WTC11 (cell line): ENCODE results near the gene RFWD3. TPM values are rescaled to one million over a fixed set of nuclear protein-coding genes. Genes with fewer than 3 reads are reported as not detected.

Experiments used
- ATAC-seq: fragments of 200-7000 bp; cut with Tn5 transposase; 2 replicates; pipeline ENCODE4 v1.10.0; 2021; ENCODE audit warnings: mild to moderate bottlenecking, moderate library complexity
- CTCF ChIA-PET: fragments of 300-600 bp; sonication (Branson Sonifier 250); formaldehyde crosslinking; loops from one replicate; lab custom pipeline; 2021; ENCODE audit warnings: antibody characterized with exemption; lab: Charles Lee
- POLR2A ChIA-PET: fragments of 350-600 bp; sonication (Branson Sonifier 250); formaldehyde crosslinking; loops from one replicate; lab custom pipeline; 2021; ENCODE audit warnings: antibody characterized with exemption; lab: Charles Lee
- DNase-seq: peaks from one replicate; pipeline ENCODE4 v3.0.0; 2021; ENCODE audit warnings: low spot score
- H3K27ac Mint-ChIP-seq: 2 replicates; pipeline ENCODE4 v1.8.0; 2021; ENCODE audit warnings: mixed read lengths
- H3K27me3 Mint-ChIP-seq: 2 replicates; pipeline ENCODE4 v1.8.0; 2021; ENCODE audit warnings: low read depth, mild to moderate bottlenecking, moderate library complexity, mixed read lengths
- H3K36me3 Mint-ChIP-seq: 2 replicates; pipeline ENCODE4 v1.8.0; 2021; ENCODE audit warnings: mixed read lengths
- H3K4me1 Mint-ChIP-seq: 2 replicates; pipeline ENCODE4 v1.8.0; 2022; ENCODE audit warnings: mixed read lengths
- H3K4me3 Mint-ChIP-seq: 2 replicates; pipeline ENCODE4 v1.8.0; 2021; ENCODE audit warnings: mild to moderate bottlenecking, moderate library complexity, mixed read lengths
- H3K9me3 Mint-ChIP-seq: 2 replicates; pipeline ENCODE4 v1.8.0; 2021; ENCODE audit warnings: mixed read lengths
- ATF3 ChIP-seq: sonication (generic); formaldehyde crosslinking; conservative IDR thresholded peaks from 2 replicates; pipeline ENCODE4 v1.8.1; 2022; ENCODE audit warnings: mild to moderate bottlenecking, missing genetic modification reagents
- CTCF ChIP-seq: fragments of 200-600 bp; IDR thresholded peaks from 2 replicates; pipeline ENCODE4 v1.8.0; 2022; ENCODE audit warnings: antibody characterized with exemption
- FOXJ3 ChIP-seq: sonication (generic); formaldehyde crosslinking; IDR thresholded peaks from 2 replicates; pipeline ENCODE4 v1.9.0; 2021; ENCODE audit warnings: missing genetic modification reagents, mild to moderate bottlenecking, borderline replicate concordance
- FOXK1 ChIP-seq: sonication (generic); formaldehyde crosslinking; IDR thresholded peaks from 2 replicates; pipeline ENCODE4 v1.8.0; 2022; ENCODE audit warnings: mild to moderate bottlenecking, moderate library complexity, missing genetic modification reagents
- FOXP4 ChIP-seq: sonication (generic); formaldehyde crosslinking; IDR thresholded peaks from 2 replicates; pipeline ENCODE4 v1.8.0; 2022; ENCODE audit warnings: mild to moderate bottlenecking, missing genetic modification reagents
- GABPB1 ChIP-seq: sonication (generic); formaldehyde crosslinking; IDR thresholded peaks from 2 replicates; pipeline ENCODE4 v1.8.1; 2023; ENCODE audit warnings: mild to moderate bottlenecking, missing genetic modification reagents
- GTF2I ChIP-seq: fragments of 250-450 bp; sonication (Bioruptor Pico); conservative IDR thresholded peaks from 2 replicates; pipeline ENCODE4 v1.4.0; 2021; ENCODE audit warnings: mild to moderate bottlenecking
- MAX ChIP-seq: sonication (generic); formaldehyde crosslinking; IDR thresholded peaks from 2 replicates; pipeline ENCODE4 v1.8.0; 2022; ENCODE audit warnings: mild to moderate bottlenecking, missing genetic modification reagents
- MLX ChIP-seq: sonication (generic); formaldehyde crosslinking; IDR thresholded peaks from 2 replicates; pipeline ENCODE4 v1.8.1; 2023; ENCODE audit warnings: mild to moderate bottlenecking, missing genetic modification reagents, moderate library complexity
- MYBL2 ChIP-seq: sonication (generic); formaldehyde crosslinking; IDR thresholded peaks from 2 replicates; pipeline ENCODE4 v1.8.1; 2023; ENCODE audit warnings: mild to moderate bottlenecking, moderate library complexity, missing genetic modification reagents
- NFATC4 ChIP-seq: fragments of 250-450 bp; sonication (Bioruptor Pico); IDR thresholded peaks from 2 replicates; pipeline ENCODE4 v1.9.0; 2021; ENCODE audit warnings: mild to moderate bottlenecking
- NR1H2 ChIP-seq: sonication (generic); formaldehyde crosslinking; IDR thresholded peaks from 2 replicates; pipeline ENCODE4 v1.9.0; 2021; ENCODE audit warnings: mild to moderate bottlenecking, moderate library complexity, missing genetic modification reagents
- STAT6 ChIP-seq: sonication (generic); formaldehyde crosslinking; conservative IDR thresholded peaks from 2 replicates; pipeline ENCODE4 v1.8.1; 2023; ENCODE audit warnings: mild to moderate bottlenecking, low read depth, missing genetic modification reagents, moderate library complexity
- TP53 ChIP-seq: sonication (generic); formaldehyde crosslinking; IDR thresholded peaks from 2 replicates; pipeline ENCODE4 v1.8.1; 2023; ENCODE audit warnings: mild to moderate bottlenecking, missing genetic modification reagents
- USF2 ChIP-seq: sonication (generic); formaldehyde crosslinking; IDR thresholded peaks from 2 replicates; pipeline ENCODE4 v1.8.1; 2023; ENCODE audit warnings: mild to moderate bottlenecking, missing genetic modification reagents, moderate library complexity
- ZBTB43 ChIP-seq: sonication (generic); formaldehyde crosslinking; IDR thresholded peaks from 2 replicates; pipeline ENCODE4 v1.8.1; 2023; ENCODE audit warnings: mild to moderate bottlenecking, missing genetic modification reagents
- ZNF219 ChIP-seq: sonication (generic); formaldehyde crosslinking; IDR thresholded peaks from 2 replicates; pipeline ENCODE4 v1.8.0; 2023; ENCODE audit warnings: missing genetic modification reagents, mild to moderate bottlenecking, borderline replicate concordance
- ZNF317 ChIP-seq: sonication (generic); formaldehyde crosslinking; IDR thresholded peaks from 2 replicates; pipeline ENCODE4 v1.8.1; 2023; ENCODE audit warnings: low read depth, mild to moderate bottlenecking, moderate library complexity, missing genetic modification reagents, borderline replicate concordance
- ZNF425 ChIP-seq: fragments of 250-450 bp; sonication (Bioruptor Pico); conservative IDR thresholded peaks from 2 replicates; pipeline ENCODE4 v1.9.0; 2021; ENCODE audit warnings: mild to moderate bottlenecking
- total RNA-seq: library from RNA; stranded (reverse); gene quantifications from 3 replicates; pipeline ENCODE4 v1.2.3, GENCODE V29; 2021

RFWD3 gene
- total RNA-seq, 1 experiment from 2014 or later = 109 TPM

GRCh38 chr16:74716355-74716754 lies 49.7 kb upstream of the RFWD3 start (continued):
- TF ChIP-seq ATF3 (CRISPR knock-in tag) = no peak
- TF ChIP-seq GABPB1 (CRISPR knock-in tag) = no peak
- no peak for TF ChIP-seq NR1H2 (CRISPR knock-in tag)
- TF ChIP-seq ZNF317 (CRISPR knock-in tag) = no peak
- no peak for TF ChIP-seq ZNF425 (CRISPR knock-in tag)
- no peak for TF ChIP-seq MAX
- no peak for TF ChIP-seq TP53
- no peak for TF ChIP-seq CTCF
- no peak for TF ChIP-seq ZBTB43 (CRISPR knock-in tag)
- TF ChIP-seq NFATC4 = no peak

- Mint-ChIP-seq H3K9me3 (no peaks in the 10 kb centered on the region), H3K36me3 (no peaks in the 10 kb centered on the region), H3K4me3 (no peak overlapping the region), H3K27ac (no peak overlapping the region), H3K4me1 (peaks cover 3% of the 10 kb centered on the region; the same call in 1 of the 2 replicates), H3K27me3 (no peaks in the 10 kb centered on the region)
- ChIA-PET POLR2A (interaction anchor here (0.8 kb wide), 1 partner anchor 285 kb away, joined by 5 read pairs; the partner anchor contains the start of gene ZNRF1), CTCF (interaction anchor here (0.7 to 5.0 kb wide), 6 partner anchors 12 to 149 kb away, joined by 3 to 63 read pairs (median 6); no protein-coding TSS in a partner anchor)
- DNase-seq = no peak
- no peak for ATAC-seq
- no peak for TF ChIP-seq GTF2I
- TF ChIP-seq TP53 = no peak
- TF ChIP-seq MAX = no peak
- TF ChIP-seq MYBL2 (CRISPR knock-in tag) = no peak
- no peak for TF ChIP-seq MLX (CRISPR knock-in tag)
These were observed 47.2 kb upstream of the RFWD3 start for GRCh38 chr16:74713876-74714275.

- Mint-ChIP-seq H3K27ac (no peak overlapping the region), H3K27me3 (no peaks in the 10 kb centered on the region), H3K36me3 (no peaks in the 10 kb centered on the region), H3K4me1 (peaks cover 3% of the 10 kb centered on the region), H3K4me3 (no peak overlapping the region), H3K9me3 (no peaks in the 10 kb centered on the region)
- no peak for ATAC-seq
- no peak for DNase-seq
- ChIA-PET CTCF (interaction anchor here (0.7 to 5.0 kb wide), 5 partner anchors 13 to 150 kb away, joined by 4 to 63 read pairs (median 6); no protein-coding TSS in a partner anchor), POLR2A (no interaction called here)
- TF ChIP-seq FOXJ3 (no peak), NR1H2 (CRISPR knock-in tag) (no peak), MAX (no peak), ATF3 (CRISPR knock-in tag) (no peak), USF2 (no peak), STAT6 (CRISPR knock-in tag) (no peak), FOXP4 (CRISPR knock-in tag) (no peak), FOXK1 (CRISPR knock-in tag) (no peak), ZNF219 (CRISPR knock-in tag) (no peak)
These were observed 46.6 kb upstream of the RFWD3 start for GRCh38 chr16:74713325-74713724.
